Measurements from ENCODE around the gene HOXD10.

The HOXD10 gene

DNA sequence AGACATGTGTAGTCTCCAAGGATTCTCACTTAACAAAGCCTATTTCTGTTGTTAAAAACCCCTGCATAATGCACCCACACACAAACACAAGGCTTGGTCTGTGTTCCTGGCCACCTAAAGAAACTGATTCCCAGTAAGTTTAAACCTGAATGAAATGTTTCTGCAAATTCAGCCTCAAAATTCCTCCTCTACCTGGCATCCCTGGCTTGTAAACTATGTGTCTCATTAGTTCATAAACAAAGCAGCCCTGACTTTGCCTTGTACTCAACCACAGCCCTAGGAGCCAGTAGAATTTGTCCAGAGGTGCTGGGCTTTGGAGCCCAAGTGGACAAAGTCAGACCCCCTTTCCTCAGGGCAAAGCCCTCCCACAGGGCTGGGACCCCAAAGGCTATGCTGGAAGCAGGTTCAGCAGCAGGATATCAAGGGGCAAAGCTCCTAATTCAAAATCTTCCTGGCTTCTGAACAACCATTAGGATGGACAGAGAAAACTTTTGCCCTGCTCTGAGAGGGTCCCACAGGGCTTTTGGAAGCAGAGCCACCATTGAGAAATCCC is 26.7 kb upstream of the HOXD10 start:
- ATAC-seq (ENCODE audit: low read depth), result no peak

DNA sequence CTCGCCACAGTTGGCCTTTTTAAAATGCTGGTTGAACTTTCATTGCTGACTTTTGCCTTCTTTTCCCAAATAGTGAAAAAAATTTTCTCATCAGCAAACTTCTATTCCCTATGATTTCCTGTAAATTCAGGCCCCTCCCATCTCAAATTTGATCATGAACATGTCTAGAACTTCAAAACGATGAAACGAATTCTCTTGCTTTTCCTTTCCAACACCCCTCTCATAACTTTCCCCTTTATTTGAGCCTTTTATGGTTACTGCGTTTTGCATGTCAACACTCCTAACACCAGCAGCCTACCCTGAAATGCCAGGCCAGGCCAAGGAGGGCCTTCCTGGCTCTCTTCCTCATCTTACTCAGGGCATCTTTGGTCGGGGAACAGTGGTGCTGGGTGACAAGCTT is 25.7 kb upstream of the HOXD10 start:
- Histone ChIP-seq H3K27me3 (ENCODE audit: insufficient read depth, poor library complexity, severe bottlenecking) (peaks cover 97% of the 10 kb centered on the region), H3K4me1 (ENCODE audit: insufficient read depth, poor library complexity, severe bottlenecking) (no peaks in the 10 kb centered on the region), H3K4me3 (ENCODE audit: severe bottlenecking) (no peak overlapping the region), H3K36me3 (ENCODE audit: low read depth) (no peaks in the 10 kb centered on the region), H3K9me3 (ENCODE audit: severe bottlenecking) (no peaks in the 10 kb centered on the region), H3K27ac (ENCODE audit: poor library complexity, severe bottlenecking) (no peak overlapping the region)
- ATAC-seq (ENCODE audit: low read depth) (no peak), DNase-seq (ENCODE audit: low spot score) (no peak)
- TF ChIP-seq, protein P1, sequence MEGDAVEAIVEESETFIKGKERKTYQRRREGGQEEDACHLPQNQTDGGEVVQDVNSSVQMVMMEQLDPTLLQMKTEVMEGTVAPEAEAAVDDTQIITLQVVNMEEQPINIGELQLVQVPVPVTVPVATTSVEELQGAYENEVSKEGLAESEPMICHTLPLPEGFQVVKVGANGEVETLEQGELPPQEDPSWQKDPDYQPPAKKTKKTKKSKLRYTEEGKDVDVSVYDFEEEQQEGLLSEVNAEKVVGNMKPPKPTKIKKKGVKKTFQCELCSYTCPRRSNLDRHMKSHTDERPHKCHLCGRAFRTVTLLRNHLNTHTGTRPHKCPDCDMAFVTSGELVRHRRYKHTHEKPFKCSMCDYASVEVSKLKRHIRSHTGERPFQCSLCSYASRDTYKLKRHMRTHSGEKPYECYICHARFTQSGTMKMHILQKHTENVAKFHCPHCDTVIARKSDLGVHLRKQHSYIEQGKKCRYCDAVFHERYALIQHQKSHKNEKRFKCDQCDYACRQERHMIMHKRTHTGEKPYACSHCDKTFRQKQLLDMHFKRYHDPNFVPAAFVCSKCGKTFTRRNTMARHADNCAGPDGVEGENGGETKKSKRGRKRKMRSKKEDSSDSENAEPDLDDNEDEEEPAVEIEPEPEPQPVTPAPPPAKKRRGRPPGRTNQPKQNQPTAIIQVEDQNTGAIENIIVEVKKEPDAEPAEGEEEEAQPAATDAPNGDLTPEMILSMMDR (IDR thresholded peaks at IDR 0.05; ENCODE audit: poor library complexity, severe bottlenecking), result no peak

More for the DNA sequence above, 26.7 kb upstream of the HOXD10 start:
- TF ChIP-seq, protein P1 (IDR thresholded peaks at IDR 0.05; ENCODE audit: poor library complexity, severe bottlenecking), result no peak
- H3K4me1 ChIP-seq (ENCODE audit: insufficient read depth, poor library complexity, severe bottlenecking), result no peaks in the 10 kb centered on the region
- no peak overlapping the region for H3K27ac ChIP-seq (ENCODE audit: poor library complexity, severe bottlenecking)
- DNase-seq (ENCODE audit: low spot score), result no peak
- H3K9me3 ChIP-seq (ENCODE audit: severe bottlenecking), result no peaks in the 10 kb centered on the region
- no peaks in the 10 kb centered on the region for H3K36me3 ChIP-seq (ENCODE audit: low read depth)
- H3K4me3 ChIP-seq (ENCODE audit: severe bottlenecking), result no peak overlapping the region
- H3K27me3 ChIP-seq (ENCODE audit: insufficient read depth, poor library complexity, severe bottlenecking), result peaks cover 97% of the 10 kb centered on the region

DNA sequence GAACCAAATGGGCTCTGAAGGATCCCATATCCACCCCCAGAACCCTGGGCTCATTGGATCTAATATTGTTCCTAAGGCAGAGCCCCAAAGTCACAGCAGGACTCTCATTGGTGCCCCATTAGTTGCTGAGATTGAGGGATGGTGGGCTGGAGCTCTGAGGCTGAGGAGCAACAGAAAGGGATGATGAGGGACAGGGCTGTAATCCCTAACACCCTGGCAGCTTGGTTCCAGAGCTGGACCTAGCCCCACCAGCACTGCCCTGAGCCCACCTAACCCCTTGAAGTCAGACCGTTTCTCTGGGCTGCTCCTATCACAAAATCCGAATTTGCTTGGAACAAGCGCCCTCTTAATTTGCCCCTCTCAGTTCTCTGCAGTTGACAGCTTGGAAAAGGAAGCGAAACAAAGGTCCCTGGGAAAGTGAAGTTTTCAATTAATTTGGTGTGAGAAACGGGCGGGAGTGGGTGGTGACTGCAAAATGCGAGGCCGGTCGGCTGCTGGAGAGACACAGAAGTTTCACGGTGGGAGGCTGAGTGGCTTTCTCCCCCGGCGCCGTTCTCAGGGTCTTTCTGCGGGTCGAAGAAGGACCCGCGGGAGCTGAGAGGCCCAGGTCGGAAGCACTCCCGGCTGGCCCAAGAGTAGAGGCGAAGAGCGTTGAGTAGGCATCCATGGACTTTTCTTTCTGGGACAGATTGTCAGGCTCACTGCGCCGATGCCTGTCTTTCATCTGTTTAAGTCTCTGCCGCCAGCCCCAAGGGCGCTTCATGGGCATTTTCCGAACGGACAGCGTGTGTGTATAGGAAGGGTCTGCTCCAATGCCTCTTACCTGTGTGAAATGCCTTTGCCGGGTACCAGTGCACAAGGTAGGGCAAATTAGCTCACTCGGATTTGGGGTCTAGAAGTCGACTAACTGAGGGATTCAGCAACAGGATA is 25.0 kb upstream of the HOXD10 start:
- H3K4me1 ChIP-seq (ENCODE audit: insufficient read depth, poor library complexity, severe bottlenecking), result no peaks in the 10 kb centered on the region
- H3K4me3 ChIP-seq (ENCODE audit: severe bottlenecking), result no peak overlapping the region
- ATAC-seq (ENCODE audit: low read depth) (no peak), DNase-seq (ENCODE audit: low spot score) (no peak)
- H3K9me3 ChIP-seq (ENCODE audit: severe bottlenecking), result no peaks in the 10 kb centered on the region
- TF ChIP-seq, protein P1 (IDR thresholded peaks at IDR 0.05; ENCODE audit: poor library complexity, severe bottlenecking), result no peak
- no peaks in the 10 kb centered on the region for H3K36me3 ChIP-seq (ENCODE audit: low read depth)
- H3K27me3 ChIP-seq (ENCODE audit: insufficient read depth, poor library complexity, severe bottlenecking), result peaks cover 97% of the 10 kb centered on the region
- no peak overlapping the region for H3K27ac ChIP-seq (ENCODE audit: poor library complexity, severe bottlenecking)

DNA sequence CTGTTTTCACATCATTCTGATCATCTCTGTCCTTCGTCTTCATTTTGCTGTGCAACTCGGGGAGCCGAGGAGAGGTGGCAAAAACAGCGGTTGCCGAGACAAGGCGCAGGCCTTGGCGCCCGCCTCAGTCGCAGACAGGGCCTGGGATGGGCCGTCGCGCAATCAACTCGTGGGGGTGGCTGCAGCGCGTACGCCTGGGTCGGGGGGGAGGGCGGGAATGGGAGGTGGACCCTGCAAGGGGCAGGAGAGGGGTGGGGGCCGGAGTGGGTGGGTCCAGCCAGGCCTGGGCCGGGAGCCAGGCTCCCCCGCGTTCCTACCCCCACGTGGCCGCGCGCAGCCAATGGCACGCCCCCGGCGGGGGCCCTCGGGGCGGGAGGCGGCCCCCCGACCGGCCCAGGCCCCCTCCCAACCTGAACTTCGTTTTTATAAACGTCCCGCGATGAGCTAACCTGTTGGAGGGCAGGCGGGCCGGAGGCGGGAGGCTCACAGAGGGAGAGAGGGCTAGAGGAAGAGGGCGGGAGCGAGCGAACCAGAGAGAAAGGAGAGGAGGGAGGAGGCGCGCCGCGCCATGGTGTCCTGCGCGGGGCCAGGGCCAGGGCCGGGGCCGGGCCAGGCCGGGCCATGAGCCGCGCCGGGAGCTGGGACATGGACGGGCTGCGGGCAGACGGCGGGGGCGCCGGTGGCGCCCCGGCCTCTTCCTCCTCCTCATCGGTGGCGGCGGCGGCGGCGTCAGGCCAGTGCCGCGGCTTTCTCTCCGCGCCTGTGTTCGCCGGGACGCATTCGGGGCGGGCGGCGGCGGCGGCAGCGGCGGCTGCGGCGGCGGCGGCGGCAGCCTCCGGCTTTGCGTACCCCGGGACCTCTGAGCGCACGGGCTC is 24.1 kb upstream of the HOXD10 start, which contains the start of gene HOXD13:
HOXD13 (plus strand) TSS at position 452 of the 875 bp plus-strand sequence; CDS start at position 622, 170 bp downstream.
- Histone ChIP-seq H3K9me3 (ENCODE audit: severe bottlenecking) (no peaks in the 10 kb centered on the region), H3K27me3 (ENCODE audit: insufficient read depth, poor library complexity, severe bottlenecking) (peaks cover 97% of the 10 kb centered on the region), H3K4me3 (ENCODE audit: severe bottlenecking) (peak within 1 kb of the TSS; percentile 39), H3K4me1 (ENCODE audit: insufficient read depth, poor library complexity, severe bottlenecking) (no peaks in the 10 kb centered on the region), H3K27ac (ENCODE audit: poor library complexity, severe bottlenecking) (no peak within 1 kb of the TSS), H3K36me3 (ENCODE audit: low read depth) (no peaks in the 10 kb centered on the region)
- ATAC-seq (ENCODE audit: low read depth) (peak; percentile 67), DNase-seq (ENCODE audit: low spot score) (no peak)
- TF ChIP-seq, protein P1 (IDR thresholded peaks at IDR 0.05; ENCODE audit: poor library complexity, severe bottlenecking), result no peak

Measured in RWPE2 (cell line).